AG10803 (cell line): ENCODE data around the gene SUMF2.
A peak's percentile ranks its signal among the peaks of the same experiment; 100 is the strongest.
"Not testable (repeated sequence)": the region's sequence is repeated elsewhere in the genome, so short reads cannot be mapped to it uniquely, and the experiment has no call there.

Experiments
- DNase-seq: peaks from one replicate; pipeline ENCODE4 v3.0.0; 2010; ENCODE audit warnings: low read depth
- H3K4me3 ChIP-seq: 2 replicates; pipeline ENCODE4 v1.5.1; 2011; ENCODE audit warnings: mild to moderate bottlenecking, low read length, control low read depth
- CTCF ChIP-seq: conservative IDR thresholded peaks from 2 replicates; pipeline ENCODE4 v1.5.1; 2011; ENCODE audit warnings: mild to moderate bottlenecking, low read length, control low read depth, inconsistent platforms

The SUMF2 gene

GRCh38 chr7:56051339-56052191 is 12.5 kb upstream of the SUMF2 start, which contains the start of the genes CCT6A and PSPH:
Gene CCT6A (plus strand): TSS chr7:56051765. CDS start chr7:56051849, 84 bp downstream.
Gene PSPH (minus strand): TSS chr7:56051444. CDS start chr7:56021212, 30,232 bp downstream.
- DNase-seq: peak; percentile 98
- TF ChIP-seq CTCF: no peak
- H3K4me3 ChIP-seq: peak within 1 kb of the TSS; percentile 95

- H3K4me3 ChIP-seq: no peak overlapping the region
- DNase-seq: no peak
- TF ChIP-seq CTCF: no peak
These were observed 10.7 kb upstream of the SUMF2 start for GRCh38 chr7:56053379-56053778.

- TF ChIP-seq CTCF: no peak
- no peak overlapping the region for H3K4me3 ChIP-seq
- no peak for DNase-seq
These were observed 10.1 kb upstream of the SUMF2 start for GRCh38 chr7:56053993-56054392.

GRCh38 chr7:56062382-56062781 is 1.7 kb upstream of the SUMF2 start:
- no peak for TF ChIP-seq CTCF
- DNase-seq: peak; percentile 20

GRCh38 chr7:56063500-56063881 is 595 bp upstream of the SUMF2 start:
- TF ChIP-seq CTCF: no peak
- DNase-seq: no peak
- H3K4me3 ChIP-seq: no peak overlapping the region

More at GRCh38 chr7:56062382-56062781, 1.7 kb upstream of the SUMF2 start:
- no peak overlapping the region for H3K4me3 ChIP-seq

- H3K4me3 ChIP-seq, DNase-seq: not testable (repeated sequence)
These were observed 2.3 kb downstream of the SUMF2 start for GRCh38 chr7:56066376-56066775.

- no peak overlapping the region for H3K4me3 ChIP-seq
- DNase-seq: peak; percentile 76
- TF ChIP-seq CTCF: peak; percentile 95
These were observed 10.3 kb downstream of the SUMF2 start for GRCh38 chr7:56074371-56074791.
